NOMO-1 treated with dmso at 0.1 percent for 144 hours (cell line): ENCODE data around the gene CXCR5.

Experiments
- DNase-seq: peaks from one replicate; lab custom pipeline; 2025; ENCODE audit not compliant: unreplicated experiment; lab: John Stamatoyannopoulos, UW

Gene CXCR5

DNA sequence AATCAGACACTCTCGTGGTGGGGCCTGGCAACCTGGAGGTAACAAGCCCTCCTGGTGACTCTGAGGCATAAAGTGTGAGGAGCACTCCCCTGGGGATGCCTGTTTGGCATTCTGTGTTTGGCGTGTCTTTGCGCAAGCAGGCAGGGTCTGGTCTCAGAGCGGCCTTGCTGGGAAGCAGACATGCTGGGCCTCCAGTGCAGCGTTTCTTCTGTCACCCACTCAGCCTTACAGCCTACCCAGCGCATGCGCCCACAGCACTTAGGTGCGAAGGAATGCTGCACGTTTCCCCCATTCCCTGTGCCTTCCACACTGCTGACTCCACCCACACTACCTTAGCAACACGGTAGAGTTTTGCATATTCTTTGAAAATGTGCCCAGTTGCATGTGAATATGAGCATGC is 7.4 kb upstream of the CXCR5 start:
- DNase-seq = no peak

GRCh38 chr11:118877487-118878162 is 6.1 kb upstream of the CXCR5 start:
- DNase-seq = no peak

- DNase-seq = no peak
Measured at GRCh38 chr11:118878163-118878563, 5.5 kb upstream of the CXCR5 start.

GRCh38 chr11:118881228-118881627 is 2.5 kb upstream of the CXCR5 start:
- DNase-seq = no peak

GRCh38 chr11:118882491-118882890 is 1.2 kb upstream of the CXCR5 start:
- peak; percentile 46 for DNase-seq

- no peak for DNase-seq
Measured at GRCh38 chr11:118883004-118883367, 706 bp upstream of the CXCR5 start.

- no peak for DNase-seq
Measured at GRCh38 chr11:118884875-118885274, 1.2 kb downstream of the CXCR5 start.

DNA sequence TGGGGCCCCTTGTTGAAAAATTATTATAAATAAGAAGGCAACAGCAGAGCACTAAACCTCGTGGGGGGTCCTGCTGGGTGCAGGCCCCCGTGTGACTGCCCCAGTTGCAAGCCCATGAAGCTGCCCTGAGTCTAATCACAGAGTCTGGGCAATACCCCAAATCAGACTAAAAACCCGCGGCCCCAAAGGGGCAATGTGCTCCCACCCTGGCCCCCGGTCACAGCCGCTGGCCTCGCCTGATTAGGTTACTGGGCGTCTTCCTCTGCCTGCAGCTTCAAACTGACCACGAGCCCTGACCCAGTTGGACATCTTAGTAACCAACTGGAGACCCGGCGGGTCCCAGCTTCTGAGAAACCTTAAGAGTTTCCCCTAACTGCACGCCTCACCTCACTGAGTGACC is 1.6 kb downstream of the CXCR5 start:
- DNase-seq = no peak

DNA sequence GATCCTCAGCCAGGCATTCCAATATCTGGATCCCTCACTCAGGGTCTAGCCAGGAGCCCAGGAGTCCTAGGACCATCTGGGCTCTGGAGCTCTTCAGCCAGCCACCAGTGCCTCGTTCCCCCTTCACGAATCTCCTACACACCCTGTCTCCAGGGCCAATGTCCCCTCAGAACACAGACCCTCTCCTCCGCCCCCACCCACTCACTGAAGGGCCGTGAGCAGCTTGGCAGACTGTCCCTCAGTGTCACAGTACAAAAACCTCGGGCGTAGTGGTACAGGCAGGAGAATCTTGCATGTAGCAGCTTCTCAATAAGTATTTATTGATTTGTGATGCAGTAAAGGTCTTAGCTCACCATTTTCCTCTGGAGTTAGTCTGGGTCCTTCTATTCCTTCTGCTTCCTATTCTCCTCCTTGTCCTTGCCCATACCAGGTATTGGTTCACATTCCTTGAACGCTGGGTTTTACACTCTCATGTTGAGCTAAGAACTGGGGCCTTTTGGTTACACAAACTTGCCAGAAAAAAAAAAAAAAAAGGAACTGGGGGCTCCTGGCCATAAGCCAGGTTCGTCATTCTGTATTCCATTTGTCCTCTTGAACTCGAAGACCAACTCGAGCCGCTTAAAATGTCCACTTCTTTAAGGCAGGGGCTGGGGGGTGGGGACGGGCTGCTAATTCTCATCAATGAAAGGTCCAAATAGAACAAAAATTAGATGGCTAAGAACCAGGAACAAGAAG is 2.3 kb downstream of the CXCR5 start:
- no peak for DNase-seq

- DNase-seq = peak; percentile 23
Measured at GRCh38 chr11:118886681-118887111, 3.0 kb downstream of the CXCR5 start.

- DNase-seq = no peak
Measured at GRCh38 chr11:118887206-118887605, 3.5 kb downstream of the CXCR5 start.

DNA sequence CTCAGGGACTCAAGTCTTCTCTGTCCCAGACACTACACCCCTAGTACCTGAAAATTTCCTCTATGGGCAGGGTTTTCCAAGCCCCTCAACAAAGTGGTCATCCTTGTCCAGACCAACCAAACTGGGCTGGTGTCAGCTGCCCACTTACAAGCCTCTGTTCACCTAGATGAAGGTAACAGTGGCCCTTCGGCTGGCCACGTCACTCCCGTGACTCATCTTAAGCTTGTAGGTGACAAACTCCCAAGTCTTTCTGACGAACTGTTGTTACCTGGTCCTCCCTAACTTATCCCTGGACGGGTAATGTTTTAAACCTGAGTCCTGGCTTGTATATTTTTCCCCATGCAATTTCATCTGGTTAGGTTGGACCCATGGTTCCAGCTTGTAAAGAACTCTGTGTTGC is 4.7 kb downstream of the CXCR5 start:
- no peak for DNase-seq

GRCh38 chr11:118889797-118890196 is 6.1 kb downstream of the CXCR5 start:
- DNase-seq = no peak

DNA sequence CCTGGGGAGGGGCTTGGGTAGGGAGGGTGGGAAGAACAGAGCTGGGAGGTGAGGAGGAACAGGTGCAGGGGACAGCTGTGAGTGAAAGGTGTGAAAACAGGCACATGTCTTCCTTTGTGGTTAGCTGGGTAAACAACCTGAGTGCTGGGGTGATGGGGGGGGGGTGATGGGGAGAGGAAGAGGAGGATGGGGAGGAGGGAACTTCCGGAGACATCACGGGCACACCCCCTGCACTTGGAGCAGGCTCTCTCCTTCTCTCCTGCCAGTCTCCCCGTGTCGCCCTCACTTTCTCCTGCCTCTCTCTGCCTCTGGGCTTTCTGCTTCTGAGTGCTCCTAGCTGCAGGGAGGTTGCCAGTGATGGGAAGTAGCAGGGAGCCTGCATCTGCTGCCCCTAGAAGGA is 8.8 kb downstream of the CXCR5 start:
- DNase-seq = no peak

GRCh38 chr11:118892964-118893363 is 9.3 kb downstream of the CXCR5 start:
- no peak for DNase-seq

DNA sequence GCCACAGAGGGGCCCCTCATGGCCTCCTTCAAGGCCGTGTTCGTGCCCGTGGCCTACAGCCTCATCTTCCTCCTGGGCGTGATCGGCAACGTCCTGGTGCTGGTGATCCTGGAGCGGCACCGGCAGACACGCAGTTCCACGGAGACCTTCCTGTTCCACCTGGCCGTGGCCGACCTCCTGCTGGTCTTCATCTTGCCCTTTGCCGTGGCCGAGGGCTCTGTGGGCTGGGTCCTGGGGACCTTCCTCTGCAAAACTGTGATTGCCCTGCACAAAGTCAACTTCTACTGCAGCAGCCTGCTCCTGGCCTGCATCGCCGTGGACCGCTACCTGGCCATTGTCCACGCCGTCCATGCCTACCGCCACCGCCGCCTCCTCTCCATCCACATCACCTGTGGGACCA is 10.0 kb downstream of the CXCR5 start:
- DNase-seq = no peak

DNA sequence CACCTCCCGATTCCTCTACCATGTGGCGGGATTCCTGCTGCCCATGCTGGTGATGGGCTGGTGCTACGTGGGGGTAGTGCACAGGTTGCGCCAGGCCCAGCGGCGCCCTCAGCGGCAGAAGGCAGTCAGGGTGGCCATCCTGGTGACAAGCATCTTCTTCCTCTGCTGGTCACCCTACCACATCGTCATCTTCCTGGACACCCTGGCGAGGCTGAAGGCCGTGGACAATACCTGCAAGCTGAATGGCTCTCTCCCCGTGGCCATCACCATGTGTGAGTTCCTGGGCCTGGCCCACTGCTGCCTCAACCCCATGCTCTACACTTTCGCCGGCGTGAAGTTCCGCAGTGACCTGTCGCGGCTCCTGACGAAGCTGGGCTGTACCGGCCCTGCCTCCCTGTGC is 10.5 kb downstream of the CXCR5 start:
- no peak for DNase-seq

DNA sequence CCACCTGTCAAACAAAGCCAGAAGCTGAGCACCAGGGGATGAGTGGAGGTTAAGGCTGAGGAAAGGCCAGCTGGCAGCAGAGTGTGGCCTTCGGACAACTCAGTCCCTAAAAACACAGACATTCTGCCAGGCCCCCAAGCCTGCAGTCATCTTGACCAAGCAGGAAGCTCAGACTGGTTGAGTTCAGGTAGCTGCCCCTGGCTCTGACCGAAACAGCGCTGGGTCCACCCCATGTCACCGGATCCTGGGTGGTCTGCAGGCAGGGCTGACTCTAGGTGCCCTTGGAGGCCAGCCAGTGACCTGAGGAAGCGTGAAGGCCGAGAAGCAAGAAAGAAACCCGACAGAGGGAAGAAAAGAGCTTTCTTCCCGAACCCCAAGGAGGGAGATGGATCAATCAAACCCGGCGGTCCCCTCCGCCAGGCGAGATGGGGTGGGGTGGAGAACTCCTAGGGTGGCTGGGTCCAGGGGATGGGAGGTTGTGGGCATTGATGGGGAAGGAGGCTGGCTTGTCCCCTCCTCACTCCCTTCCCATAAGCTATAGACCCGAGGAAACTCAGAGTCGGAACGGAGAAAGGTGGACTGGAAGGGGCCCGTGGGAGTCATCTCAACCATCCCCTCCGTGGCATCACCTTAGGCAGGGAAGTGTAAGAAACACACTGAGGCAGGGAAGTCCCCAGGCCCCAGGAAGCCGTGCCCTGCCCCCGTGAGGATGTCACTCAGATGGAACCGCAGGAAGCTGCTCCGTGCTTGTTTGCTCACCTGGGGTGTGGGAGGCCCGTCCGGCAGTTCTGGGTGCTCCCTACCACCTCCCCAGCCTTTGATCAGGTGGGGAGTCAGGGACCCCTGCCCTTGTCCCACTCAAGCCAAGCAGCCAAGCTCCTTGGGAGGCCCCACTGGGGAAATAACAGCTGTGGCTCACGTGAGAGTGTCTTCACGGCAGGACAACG is 11.7 kb downstream of the CXCR5 start:
- DNase-seq = no peak

- DNase-seq = peak; percentile 66
Measured at GRCh38 chr11:118896472-118896913, 12.8 kb downstream of the CXCR5 start.

GRCh38 chr11:118896921-118897591 is 13.4 kb downstream of the CXCR5 start:
- no peak for DNase-seq

DNA sequence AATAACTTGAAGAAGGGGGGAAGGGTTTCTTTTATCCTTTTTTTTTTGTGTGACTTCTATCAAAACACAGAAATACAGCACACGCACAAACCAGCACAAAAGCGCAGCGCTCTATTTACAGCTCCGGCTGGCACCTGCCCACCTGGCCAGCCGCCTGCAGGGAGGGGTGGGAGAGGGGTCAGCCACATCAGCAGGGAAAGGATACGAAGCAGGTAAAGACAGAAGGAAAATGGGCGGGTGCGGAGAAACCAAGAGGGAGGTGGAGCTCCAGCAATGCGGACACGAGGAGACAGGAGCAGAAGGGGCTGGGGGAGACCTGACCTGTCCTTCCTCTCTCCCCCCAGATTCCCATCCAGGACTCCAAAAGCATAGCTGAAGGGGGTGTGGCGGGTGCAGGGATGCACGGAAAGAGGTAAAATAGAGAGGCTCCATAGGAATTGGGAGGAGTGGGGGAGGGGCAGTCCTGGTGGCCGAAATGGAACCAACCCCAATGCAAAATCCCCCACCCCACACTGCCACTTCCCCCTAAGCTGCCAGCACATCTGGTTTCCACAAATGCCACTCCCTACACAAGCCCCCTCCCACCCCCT is 14.1 kb downstream of the CXCR5 start:
- no peak for DNase-seq
